Neural cell (in vitro differentiated cells): ENCODE measurements around the gene SETD2. TPM values are rescaled to one million over a fixed set of nuclear protein-coding genes. Genes with fewer than 3 reads are reported as not detected.

Experiments used
- H2AFZ ChIP-seq: fragments of 200-600, 300-800 bp; sonication (generic), shearing (Covaris generic); 2 replicates; pipeline ENCODE4 v1.6.0; 2014; ENCODE audit warnings: low read depth, mild to moderate bottlenecking, antibody characterized with exemption, low read length, moderate library complexity
- H3F3A ChIP-seq: fragments of 200-600 bp; shearing (Covaris generic); 2 replicates; pipeline ENCODE4 v1.6.1; 2016; ENCODE audit warnings: mild to moderate bottlenecking, moderate library complexity, mixed read lengths, antibody characterized with exemption, low read length; ENCODE audit not compliant: insufficient read depth, poor library complexity, severe bottlenecking
- H3K27ac ChIP-seq: fragments of 200-600, 300-800 bp; sonication (generic), shearing (Covaris generic); 2 replicates; pipeline ENCODE4 v1.5.1; 2014; ENCODE audit warnings: mild to moderate bottlenecking, low read length, moderate library complexity
- H3K27me3 ChIP-seq: fragments of 300-800, 200-600 bp; sonication (generic), shearing (Covaris generic); 2 replicates; pipeline ENCODE4 v1.6.0; 2014; ENCODE audit warnings: mild to moderate bottlenecking, low read depth, low read length, moderate library complexity; ENCODE audit not compliant: insufficient read depth
- H3K36me3 ChIP-seq: fragments of 300-800, 200-600 bp; sonication (generic), shearing (Covaris generic); 2 replicates; pipeline ENCODE4 v1.5.1; 2014; ENCODE audit warnings: mild to moderate bottlenecking, antibody characterized with exemption, low read length, moderate library complexity; ENCODE audit not compliant: insufficient read depth
- H3K4me2 ChIP-seq: fragments of 300-800, 200-600 bp; sonication (generic), shearing (Covaris generic); 2 replicates; pipeline ENCODE4 v1.6.0; 2014; ENCODE audit warnings: mild to moderate bottlenecking, low read length
- H3K4me3 ChIP-seq: fragments of 300-800, 200-600 bp; sonication (generic), shearing (Covaris generic); 2 replicates; pipeline ENCODE4 v1.5.1; 2014; ENCODE audit warnings: mild to moderate bottlenecking, low read length, moderate library complexity
- H3K79me2 ChIP-seq: fragments of 200-600 bp; shearing (Covaris generic); replicated peaks from 2 replicates; pipeline ENCODE4 v1.6.0; 2014; ENCODE audit warnings: mild to moderate bottlenecking, low read length, moderate library complexity; ENCODE audit not compliant: insufficient read depth
- H3K9ac ChIP-seq: fragments of 300-800, 200-600 bp; sonication (generic), shearing (Covaris generic); 2 replicates; pipeline ENCODE4 v1.6.1; 2016; ENCODE audit warnings: mild to moderate bottlenecking, low read length, mixed read lengths
- H3K9me2 ChIP-seq: fragments of 200-600 bp; shearing (Covaris generic); 2 replicates; pipeline ENCODE4 v1.6.1; 2016; ENCODE audit warnings: mild to moderate bottlenecking, low read length, mixed read lengths; ENCODE audit not compliant: insufficient read depth
- H3K9me3 ChIP-seq: fragments of 200-600, 300-800 bp; sonication (generic), shearing (Covaris generic); 2 replicates; pipeline ENCODE4 v1.6.1; 2016; ENCODE audit warnings: mild to moderate bottlenecking, mixed run types, low read length, moderate library complexity, mixed read lengths
- H4K20me1 ChIP-seq: fragments of 200-600 bp; shearing (Covaris generic); 2 replicates; pipeline ENCODE4 v1.6.1; 2016; ENCODE audit warnings: mild to moderate bottlenecking, mixed run types; ENCODE audit not compliant: insufficient read depth
- EP300 ChIP-seq: fragments of 450-650 bp; conservative IDR thresholded peaks from 2 replicates; pipeline ENCODE4 v1.6.1; 2014; ENCODE audit warnings: antibody characterized with exemption, mild to moderate bottlenecking, moderate library complexity; ENCODE audit not compliant: poor library complexity, severe bottlenecking
- EZH2 ChIP-seq: fragments of 200-600, 300-800 bp; shearing (Covaris generic), sonication (generic); IDR thresholded peaks from 2 replicates; pipeline ENCODE4 v1.6.1; 2014; ENCODE audit warnings: antibody characterized with exemption, low read length, borderline replicate concordance, mild to moderate bottlenecking; ENCODE audit not compliant: insufficient read depth, poor library complexity, severe bottlenecking
- MXI1 ChIP-seq: fragments of 450-650 bp; conservative IDR thresholded peaks from 2 replicates; pipeline ENCODE4 v1.6.1; 2014; ENCODE audit warnings: antibody characterized with exemption, mild to moderate bottlenecking; ENCODE audit not compliant: poor library complexity, severe bottlenecking
- POLR2AphosphoS5 ChIP-seq: IDR thresholded peaks from 2 replicates; pipeline ENCODE4 v1.6.1; 2012
- RAD21 ChIP-seq: fragments of 450-650 bp; conservative IDR thresholded peaks from 2 replicates; pipeline ENCODE4 v1.6.1; 2014; ENCODE audit warnings: antibody characterized with exemption, mild to moderate bottlenecking, moderate library complexity
- SMC3 ChIP-seq: fragments of 450-650 bp; conservative IDR thresholded peaks from 2 replicates; pipeline ENCODE4 v1.6.1; 2014; ENCODE audit warnings: antibody characterized with exemption, mild to moderate bottlenecking, moderate library complexity; ENCODE audit not compliant: poor library complexity
- TAF1 ChIP-seq: IDR thresholded peaks from 2 replicates; pipeline ENCODE4 v1.6.1; 2012; ENCODE audit warnings: low read depth
- polyA plus RNA-seq: library from polyadenylated mRNA; depleted of rRNA; stranded (reverse); fragments of >200 nt; gene quantifications from 2 replicates; pipeline ENCODE4 v1.2.3, GENCODE V29; 2014
- TF ChIP-seq, protein P1 (sequence below): fragments of 450-650 bp; IDR thresholded peaks from 2 replicates; pipeline ENCODE4 v1.5.1; 2014; ENCODE audit warnings: antibody characterized with exemption, mild to moderate bottlenecking, moderate library complexity; ENCODE audit not compliant: poor library complexity, severe bottlenecking
- TF ChIP-seq, protein P2 (sequence below): IDR thresholded peaks from 2 replicates; pipeline ENCODE4 v1.6.1; 2012; ENCODE audit warnings: borderline replicate concordance

The SETD2 gene
- polyA plus RNA-seq, 1 donor from 2014 or later, result 18.4 TPM

DNA sequence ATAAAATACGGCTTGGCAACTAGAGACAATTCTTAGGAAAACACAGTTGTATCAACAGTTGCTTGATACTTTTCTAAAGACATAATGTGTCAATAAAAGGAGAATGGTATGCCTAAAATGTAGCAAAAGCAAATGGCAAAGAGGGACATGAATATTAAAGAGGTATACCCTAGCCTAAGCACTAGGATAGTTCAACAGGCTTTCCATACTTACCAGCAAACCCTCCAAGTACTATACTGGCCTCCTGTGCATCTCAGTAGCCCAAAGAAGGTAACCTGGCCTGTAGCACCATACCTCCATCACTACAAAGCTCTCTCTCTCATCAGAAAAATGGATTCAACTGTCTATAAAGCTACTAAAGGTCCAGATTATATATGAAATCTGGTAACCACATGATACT lies 7.5 kb downstream of the SETD2 start:
- H2AFZ ChIP-seq, result no peak overlapping the region
- H3K27ac ChIP-seq, result no peak overlapping the region
- H3K36me3 ChIP-seq, result no peaks in the 10 kb centered on the region
- peaks cover 91% of the 10 kb centered on the region for H3K79me2 ChIP-seq
- H3F3A ChIP-seq, result no peaks in the 10 kb centered on the region
- no peak overlapping the region for H3K4me3 ChIP-seq
- H3K27me3 ChIP-seq, result no peaks in the 10 kb centered on the region
- H3K9me3 ChIP-seq, result no peaks in the 10 kb centered on the region
- H3K9ac ChIP-seq, result no peak overlapping the region
- TF ChIP-seq, protein P1, sequence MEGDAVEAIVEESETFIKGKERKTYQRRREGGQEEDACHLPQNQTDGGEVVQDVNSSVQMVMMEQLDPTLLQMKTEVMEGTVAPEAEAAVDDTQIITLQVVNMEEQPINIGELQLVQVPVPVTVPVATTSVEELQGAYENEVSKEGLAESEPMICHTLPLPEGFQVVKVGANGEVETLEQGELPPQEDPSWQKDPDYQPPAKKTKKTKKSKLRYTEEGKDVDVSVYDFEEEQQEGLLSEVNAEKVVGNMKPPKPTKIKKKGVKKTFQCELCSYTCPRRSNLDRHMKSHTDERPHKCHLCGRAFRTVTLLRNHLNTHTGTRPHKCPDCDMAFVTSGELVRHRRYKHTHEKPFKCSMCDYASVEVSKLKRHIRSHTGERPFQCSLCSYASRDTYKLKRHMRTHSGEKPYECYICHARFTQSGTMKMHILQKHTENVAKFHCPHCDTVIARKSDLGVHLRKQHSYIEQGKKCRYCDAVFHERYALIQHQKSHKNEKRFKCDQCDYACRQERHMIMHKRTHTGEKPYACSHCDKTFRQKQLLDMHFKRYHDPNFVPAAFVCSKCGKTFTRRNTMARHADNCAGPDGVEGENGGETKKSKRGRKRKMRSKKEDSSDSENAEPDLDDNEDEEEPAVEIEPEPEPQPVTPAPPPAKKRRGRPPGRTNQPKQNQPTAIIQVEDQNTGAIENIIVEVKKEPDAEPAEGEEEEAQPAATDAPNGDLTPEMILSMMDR, result no peak
- TF ChIP-seq RAD21, result no peak
- TF ChIP-seq EZH2, result no peak
- no peak for TF ChIP-seq TAF1
- no peak for TF ChIP-seq EP300
- TF ChIP-seq SMC3, result no peak
- TF ChIP-seq, protein P2, sequence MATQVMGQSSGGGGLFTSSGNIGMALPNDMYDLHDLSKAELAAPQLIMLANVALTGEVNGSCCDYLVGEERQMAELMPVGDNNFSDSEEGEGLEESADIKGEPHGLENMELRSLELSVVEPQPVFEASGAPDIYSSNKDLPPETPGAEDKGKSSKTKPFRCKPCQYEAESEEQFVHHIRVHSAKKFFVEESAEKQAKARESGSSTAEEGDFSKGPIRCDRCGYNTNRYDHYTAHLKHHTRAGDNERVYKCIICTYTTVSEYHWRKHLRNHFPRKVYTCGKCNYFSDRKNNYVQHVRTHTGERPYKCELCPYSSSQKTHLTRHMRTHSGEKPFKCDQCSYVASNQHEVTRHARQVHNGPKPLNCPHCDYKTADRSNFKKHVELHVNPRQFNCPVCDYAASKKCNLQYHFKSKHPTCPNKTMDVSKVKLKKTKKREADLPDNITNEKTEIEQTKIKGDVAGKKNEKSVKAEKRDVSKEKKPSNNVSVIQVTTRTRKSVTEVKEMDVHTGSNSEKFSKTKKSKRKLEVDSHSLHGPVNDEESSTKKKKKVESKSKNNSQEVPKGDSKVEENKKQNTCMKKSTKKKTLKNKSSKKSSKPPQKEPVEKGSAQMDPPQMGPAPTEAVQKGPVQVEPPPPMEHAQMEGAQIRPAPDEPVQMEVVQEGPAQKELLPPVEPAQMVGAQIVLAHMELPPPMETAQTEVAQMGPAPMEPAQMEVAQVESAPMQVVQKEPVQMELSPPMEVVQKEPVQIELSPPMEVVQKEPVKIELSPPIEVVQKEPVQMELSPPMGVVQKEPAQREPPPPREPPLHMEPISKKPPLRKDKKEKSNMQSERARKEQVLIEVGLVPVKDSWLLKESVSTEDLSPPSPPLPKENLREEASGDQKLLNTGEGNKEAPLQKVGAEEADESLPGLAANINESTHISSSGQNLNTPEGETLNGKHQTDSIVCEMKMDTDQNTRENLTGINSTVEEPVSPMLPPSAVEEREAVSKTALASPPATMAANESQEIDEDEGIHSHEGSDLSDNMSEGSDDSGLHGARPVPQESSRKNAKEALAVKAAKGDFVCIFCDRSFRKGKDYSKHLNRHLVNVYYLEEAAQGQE, result no peak
- TF ChIP-seq MXI1, result no peak
- TF ChIP-seq POLR2AphosphoS5, result no peak
- no peak overlapping the region for H3K4me2 ChIP-seq
- H4K20me1 ChIP-seq, result peaks cover 12% of the 10 kb centered on the region
- H3K9me2 ChIP-seq, result no peaks in the 10 kb centered on the region

DNA sequence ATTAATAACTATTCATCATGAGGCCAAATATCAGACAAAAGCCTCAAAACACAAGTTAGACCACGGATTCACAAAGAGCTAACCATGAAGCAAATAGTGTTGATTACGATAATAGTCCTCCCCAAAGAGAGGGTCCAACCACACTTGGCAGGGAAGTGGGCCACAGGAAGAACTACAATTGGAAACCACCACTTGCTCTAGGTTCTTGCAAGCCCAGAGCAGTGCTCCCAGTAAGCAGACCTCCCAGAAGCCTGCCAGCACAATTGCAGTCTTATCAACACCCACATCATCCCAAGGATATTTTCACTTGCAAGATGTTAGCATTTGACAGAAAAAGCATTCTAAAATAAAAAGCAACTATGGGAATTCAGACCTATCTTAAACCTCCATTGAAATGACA lies 11.3 kb downstream of the SETD2 start:
- no peak overlapping the region for H3K4me2 ChIP-seq
- H3K9me3 ChIP-seq, result no peaks in the 10 kb centered on the region
- no peaks in the 10 kb centered on the region for H4K20me1 ChIP-seq
- no peak overlapping the region for H3K27ac ChIP-seq
- peaks cover 90% of the 10 kb centered on the region for H3K79me2 ChIP-seq
- TF ChIP-seq EZH2 (no peak), POLR2AphosphoS5 (no peak), MXI1 (no peak), SMC3 (no peak), EP300 (no peak), RAD21 (no peak), TAF1 (no peak)
- TF ChIP-seq, protein P2, result no peak
- TF ChIP-seq, protein P1, result no peak
- no peaks in the 10 kb centered on the region for H3K9me2 ChIP-seq
- no peaks in the 10 kb centered on the region for H3K27me3 ChIP-seq
- no peak overlapping the region for H3K4me3 ChIP-seq
- no peaks in the 10 kb centered on the region for H3F3A ChIP-seq
- H3K9ac ChIP-seq, result no peak overlapping the region
- H3K36me3 ChIP-seq, result no peaks in the 10 kb centered on the region
- no peak overlapping the region for H2AFZ ChIP-seq
